ENCODE measurements around the gene COG4.

- TF ChIP-seq POLR2AphosphoS5 (IDR thresholded peaks at IDR 0.05; ENCODE audit: low read depth, low read length) (no peak), POLR2A (IDR thresholded peaks at IDR 0.05; ENCODE audit: low read depth, low read length) (no peak), TAF1 (IDR thresholded peaks at IDR 0.05; ENCODE audit: low read depth, low read length) (no peak)
Observed at GRCh38 chr16:70467113-70467512, 56.2 kb downstream of the COG4 start.
